ENCODE results near the gene RAPGEF5. TPM values are rescaled to one million over a fixed set of nuclear protein-coding genes. Genes with fewer than 3 reads are reported as not detected.

Gene RAPGEF5
- total RNA-seq, 1 experiment from 2014 or later: 5.6 TPM

- no peaks in the 10 kb centered on the region for H4K20me1 ChIP-seq (ENCODE audit: low read length)
- H3K4me1 ChIP-seq (ENCODE audit: insufficient read depth, low read length): no peaks in the 10 kb centered on the region
- H2AFZ ChIP-seq (ENCODE audit: low read length): no peak overlapping the region
- no peak overlapping the region for H3K9ac ChIP-seq (ENCODE audit: low read length)
- ChIA-PET CTCF (no interaction called here), POLR2A (ENCODE audit: unreplicated experiment) (no interaction called here)
- no peak overlapping the region for H3K4me2 ChIP-seq (ENCODE audit: low read length)
- no peak overlapping the region for H3K27ac ChIP-seq (ENCODE audit: low read length)
- H3K79me2 ChIP-seq (ENCODE audit: low read length): no peaks in the 10 kb centered on the region
- ATAC-seq (no peak), DNase-seq (no peak)
- no peaks in the 10 kb centered on the region for H3K9me2 ChIP-seq (replicated peaks; ENCODE audit: low read length)
- no peak for TF ChIP-seq CTCF (conservative IDR thresholded peaks at IDR 0.05; ENCODE audit: low read depth, low read length)
- TF ChIP-seq EZH2phosphoT487 (IDR thresholded peaks at IDR 0.05; ENCODE audit: borderline replicate concordance, low read length): no peak
- no peak for TF ChIP-seq EZH2 (IDR thresholded peaks at IDR 0.05; ENCODE audit: low read length, unreplicated experiment)
- intact Hi-C loops (cut with micrococcal nuclease): no loop called here
- no peaks in the 10 kb centered on the region for H3F3A ChIP-seq (ENCODE audit: low read length, unreplicated experiment)
- H3K27me3 ChIP-seq (ENCODE audit: low read length): no peaks in the 10 kb centered on the region
- BruUV-seq (replicated peaks): no TSS peak
- no peaks in the 10 kb centered on the region for H3K9me3 ChIP-seq (ENCODE audit: low read length)
- H3K4me3 ChIP-seq (ENCODE audit: low read length): no peak overlapping the region
- no peaks in the 10 kb centered on the region for H3K36me3 ChIP-seq (ENCODE audit: low read depth, low read length)
These were observed 29.4 kb upstream of the RAPGEF5 start for GRCh38 chr7:22386206-22386858.

GRCh38 chr7:22385326-22385725 is 28.4 kb upstream of the RAPGEF5 start:
- Histone ChIP-seq H3K27ac (ENCODE audit: low read length) (no peak overlapping the region), H3K9me2 (replicated peaks; ENCODE audit: low read length) (no peaks in the 10 kb centered on the region), H3K9me3 (ENCODE audit: low read length) (no peaks in the 10 kb centered on the region), H3K27me3 (ENCODE audit: low read length) (no peaks in the 10 kb centered on the region), H3K4me3 (ENCODE audit: low read length) (no peak overlapping the region), H3K36me3 (ENCODE audit: low read depth, low read length) (no peaks in the 10 kb centered on the region), H3K9ac (ENCODE audit: low read length) (no peak overlapping the region), H4K20me1 (ENCODE audit: low read length) (no peaks in the 10 kb centered on the region), H3K4me2 (ENCODE audit: low read length) (no peak overlapping the region), H2AFZ (ENCODE audit: low read length) (no peak overlapping the region), H3K4me1 (ENCODE audit: insufficient read depth, low read length) (no peaks in the 10 kb centered on the region), H3K79me2 (ENCODE audit: low read length) (no peaks in the 10 kb centered on the region), H3F3A (ENCODE audit: low read length, unreplicated experiment) (no peaks in the 10 kb centered on the region)
- CTCF ChIA-PET: no interaction called here
- no peak for TF ChIP-seq EZH2 (IDR thresholded peaks at IDR 0.05; ENCODE audit: low read length, unreplicated experiment)
- TF ChIP-seq EZH2phosphoT487 (IDR thresholded peaks at IDR 0.05; ENCODE audit: borderline replicate concordance, low read length): no peak
- no peak for TF ChIP-seq CTCF (conservative IDR thresholded peaks at IDR 0.05; ENCODE audit: low read depth, low read length)
- ATAC-seq (no peak), DNase-seq (no peak)
- intact Hi-C loops (cut with micrococcal nuclease): no loop called here
- no TSS peak for BruUV-seq (replicated peaks)
- POLR2A ChIA-PET (ENCODE audit: unreplicated experiment): no interaction called here

GRCh38 chr7:22380333-22380732 is 23.4 kb upstream of the RAPGEF5 start:
- ATAC-seq: no peak
- Histone ChIP-seq H3K36me3 (ENCODE audit: low read depth, low read length) (no peaks in the 10 kb centered on the region), H2AFZ (ENCODE audit: low read length) (no peak overlapping the region), H3K79me2 (ENCODE audit: low read length) (no peaks in the 10 kb centered on the region), H3K4me3 (ENCODE audit: low read length) (no peak overlapping the region), H4K20me1 (ENCODE audit: low read length) (no peaks in the 10 kb centered on the region), H3K4me2 (ENCODE audit: low read length) (no peak overlapping the region), H3K9me2 (replicated peaks; ENCODE audit: low read length) (no peaks in the 10 kb centered on the region), H3K9ac (ENCODE audit: low read length) (no peak overlapping the region), H3F3A (ENCODE audit: low read length, unreplicated experiment) (no peaks in the 10 kb centered on the region), H3K27me3 (ENCODE audit: low read length) (no peaks in the 10 kb centered on the region), H3K9me3 (ENCODE audit: low read length) (no peaks in the 10 kb centered on the region), H3K4me1 (ENCODE audit: insufficient read depth, low read length) (no peaks in the 10 kb centered on the region), H3K27ac (ENCODE audit: low read length) (no peak overlapping the region)
- POLR2A ChIA-PET (ENCODE audit: unreplicated experiment): no interaction called here
- intact Hi-C loops (cut with micrococcal nuclease): no loop called here
- CTCF ChIA-PET: no interaction called here
- DNase-seq: no peak
- TF ChIP-seq EZH2phosphoT487 (IDR thresholded peaks at IDR 0.05; ENCODE audit: borderline replicate concordance, low read length) (no peak), CTCF (conservative IDR thresholded peaks at IDR 0.05; ENCODE audit: low read depth, low read length) (no peak), EZH2 (IDR thresholded peaks at IDR 0.05; ENCODE audit: low read length, unreplicated experiment) (no peak)
- BruUV-seq (replicated peaks): no TSS peak

All from PC-3 (cell line).